GM23338 (cell line): ENCODE data around the gene MGLL. TPM values are rescaled to one million over a fixed set of nuclear protein-coding genes. Genes with fewer than 3 reads are reported as not detected.

Experiments
- CREB1 ChIP-seq: fragments of 250-450 bp; sonication (Bioruptor Pico); IDR thresholded peaks from 2 replicates; pipeline ENCODE4 v1.5.0; 2020; ENCODE audit warnings: low read depth, mild to moderate bottlenecking, moderate library complexity
- EZH2phosphoT487 ChIP-seq: fragments of 200-600 bp; sonication (generic); IDR thresholded peaks from one replicate; pipeline ENCODE4 v1.8.1; 2018; ENCODE audit warnings: antibody characterized with exemption; ENCODE audit not compliant: unreplicated experiment
- polyA plus RNA-seq: library from polyadenylated mRNA; unstranded; fragments of >200 nt; fragmentation: Nextera tagmentation; extraction: Ambion mirVana; gene quantifications from 2 replicates; pipeline ENCODE4 v1.2.1, GENCODE V29; 2016
- total RNA-seq: library from RNA; depleted of rRNA; stranded (reverse); fragments of >200 nt; shearing (Covaris generic); gene quantifications from 2 replicates; pipeline ENCODE4 v1.2.3, GENCODE V29; 2014
- TF ChIP-seq, protein P1 (sequence below): fragments of 250-450 bp; sonication (Bioruptor Pico); IDR thresholded peaks from 2 replicates; pipeline ENCODE4 v1.5.0; 2020; ENCODE audit warnings: mild to moderate bottlenecking, moderate library complexity
- TF ChIP-seq, protein P2 (sequence below): IDR thresholded peaks from 2 replicates; pipeline ENCODE4 v1.6.1; 2016; ENCODE audit warnings: antibody characterized with exemption
- TF ChIP-seq, protein P3 (sequence below): IDR thresholded peaks from one replicate; pipeline ENCODE4 v1.6.1; 2018; ENCODE audit warnings: antibody characterized with exemption; ENCODE audit not compliant: unreplicated experiment

Gene MGLL
- total and polyA plus RNA-seq, 2 experiments from 2014 or later, result 0.71 to 0.83 TPM

DNA sequence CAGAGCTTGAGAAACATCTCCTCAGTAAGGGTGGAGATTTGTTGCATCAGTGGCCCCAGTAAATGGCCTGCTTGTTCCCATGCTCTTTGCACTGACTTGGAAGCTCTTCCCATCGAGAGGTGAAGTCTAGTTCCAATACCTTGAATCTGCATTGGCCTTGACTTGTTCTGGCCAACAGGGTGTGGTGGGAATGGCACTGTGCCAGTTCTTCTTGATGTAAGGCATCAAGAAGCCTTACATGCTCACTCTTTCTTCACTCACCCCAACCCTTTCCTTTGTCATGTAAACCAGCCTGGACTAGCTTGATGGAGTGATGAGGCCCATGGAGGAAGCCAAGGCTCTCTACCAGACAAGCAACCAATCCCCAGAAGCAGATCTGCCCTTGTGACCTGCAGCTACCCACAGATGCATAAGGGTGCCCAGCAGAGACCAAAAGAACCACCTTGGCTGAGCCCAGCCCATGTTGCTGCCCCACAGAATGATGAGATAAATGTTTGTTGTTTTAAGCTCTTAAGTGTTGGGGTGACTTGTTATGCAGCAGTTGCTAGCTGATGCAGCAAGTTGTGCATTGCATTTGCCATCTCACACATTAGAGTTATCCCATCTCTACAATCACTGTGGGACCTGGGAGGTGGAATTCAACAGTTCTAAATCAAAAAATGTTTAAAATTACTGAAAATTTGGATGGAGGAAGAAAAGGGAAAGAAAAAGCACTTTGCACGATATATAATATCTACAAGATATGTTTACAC is 11.1 kb upstream of the MGLL start (continued):
- TF ChIP-seq, protein P1, sequence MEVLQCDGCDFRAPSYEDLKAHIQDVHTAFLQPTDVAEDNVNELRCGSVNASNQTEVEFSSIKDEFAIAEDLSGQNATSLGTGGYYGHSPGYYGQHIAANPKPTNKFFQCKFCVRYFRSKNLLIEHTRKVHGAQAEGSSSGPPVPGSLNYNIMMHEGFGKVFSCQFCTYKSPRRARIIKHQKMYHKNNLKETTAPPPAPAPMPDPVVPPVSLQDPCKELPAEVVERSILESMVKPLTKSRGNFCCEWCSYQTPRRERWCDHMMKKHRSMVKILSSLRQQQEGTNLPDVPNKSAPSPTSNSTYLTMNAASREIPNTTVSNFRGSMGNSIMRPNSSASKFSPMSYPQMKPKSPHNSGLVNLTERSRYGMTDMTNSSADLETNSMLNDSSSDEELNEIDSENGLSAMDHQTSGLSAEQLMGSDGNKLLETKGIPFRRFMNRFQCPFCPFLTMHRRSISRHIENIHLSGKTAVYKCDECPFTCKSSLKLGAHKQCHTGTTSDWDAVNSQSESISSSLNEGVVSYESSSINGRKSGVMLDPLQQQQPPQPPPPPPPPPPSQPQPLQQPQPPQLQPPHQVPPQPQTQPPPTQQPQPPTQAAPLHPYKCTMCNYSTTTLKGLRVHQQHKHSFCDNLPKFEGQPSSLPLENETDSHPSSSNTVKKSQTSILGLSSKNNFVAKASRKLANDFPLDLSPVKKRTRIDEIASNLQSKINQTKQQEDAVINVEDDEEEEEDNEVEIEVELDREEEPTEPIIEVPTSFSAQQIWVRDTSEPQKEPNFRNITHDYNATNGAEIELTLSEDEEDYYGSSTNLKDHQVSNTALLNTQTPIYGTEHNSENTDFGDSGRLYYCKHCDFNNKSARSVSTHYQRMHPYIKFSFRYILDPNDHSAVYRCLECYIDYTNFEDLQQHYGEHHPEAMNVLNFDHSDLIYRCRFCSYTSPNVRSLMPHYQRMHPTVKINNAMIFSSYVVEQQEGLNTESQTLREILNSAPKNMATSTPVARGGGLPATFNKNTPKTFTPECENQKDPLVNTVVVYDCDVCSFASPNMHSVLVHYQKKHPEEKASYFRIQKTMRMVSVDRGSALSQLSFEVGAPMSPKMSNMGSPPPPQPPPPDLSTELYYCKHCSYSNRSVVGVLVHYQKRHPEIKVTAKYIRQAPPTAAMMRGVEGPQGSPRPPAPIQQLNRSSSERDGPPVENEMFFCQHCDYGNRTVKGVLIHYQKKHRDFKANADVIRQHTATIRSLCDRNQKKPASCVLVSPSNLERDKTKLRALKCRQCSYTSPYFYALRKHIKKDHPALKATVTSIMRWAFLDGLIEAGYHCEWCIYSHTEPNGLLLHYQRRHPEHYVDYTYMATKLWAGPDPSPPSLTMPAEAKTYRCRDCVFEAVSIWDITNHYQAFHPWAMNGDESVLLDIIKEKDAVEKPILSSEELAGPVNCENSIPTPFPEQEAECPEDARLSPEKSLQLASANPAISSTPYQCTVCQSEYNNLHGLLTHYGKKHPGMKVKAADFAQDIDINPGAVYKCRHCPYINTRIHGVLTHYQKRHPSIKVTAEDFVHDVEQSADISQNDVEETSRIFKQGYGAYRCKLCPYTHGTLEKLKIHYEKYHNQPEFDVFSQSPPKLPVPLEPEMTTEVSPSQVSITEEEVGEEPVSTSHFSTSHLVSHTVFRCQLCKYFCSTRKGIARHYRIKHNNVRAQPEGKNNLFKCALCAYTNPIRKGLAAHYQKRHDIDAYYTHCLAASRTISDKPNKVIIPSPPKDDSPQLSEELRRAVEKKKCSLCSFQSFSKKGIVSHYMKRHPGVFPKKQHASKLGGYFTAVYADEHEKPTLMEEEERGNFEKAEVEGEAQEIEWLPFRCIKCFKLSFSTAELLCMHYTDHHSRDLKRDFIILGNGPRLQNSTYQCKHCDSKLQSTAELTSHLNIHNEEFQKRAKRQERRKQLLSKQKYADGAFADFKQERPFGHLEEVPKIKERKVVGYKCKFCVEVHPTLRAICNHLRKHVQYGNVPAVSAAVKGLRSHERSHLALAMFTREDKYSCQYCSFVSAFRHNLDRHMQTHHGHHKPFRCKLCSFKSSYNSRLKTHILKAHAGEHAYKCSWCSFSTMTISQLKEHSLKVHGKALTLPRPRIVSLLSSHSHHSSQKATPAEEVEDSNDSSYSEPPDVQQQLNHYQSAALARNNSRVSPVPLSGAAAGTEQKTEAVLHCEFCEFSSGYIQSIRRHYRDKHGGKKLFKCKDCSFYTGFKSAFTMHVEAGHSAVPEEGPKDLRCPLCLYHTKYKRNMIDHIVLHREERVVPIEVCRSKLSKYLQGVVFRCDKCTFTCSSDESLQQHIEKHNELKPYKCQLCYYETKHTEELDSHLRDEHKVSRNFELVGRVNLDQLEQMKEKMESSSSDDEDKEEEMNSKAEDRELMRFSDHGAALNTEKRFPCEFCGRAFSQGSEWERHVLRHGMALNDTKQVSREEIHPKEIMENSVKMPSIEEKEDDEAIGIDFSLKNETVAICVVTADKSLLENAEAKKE (CRISPR knock-in tag), result no peak
- TF ChIP-seq EZH2phosphoT487 (no peak), CREB1 (CRISPR knock-in tag) (no peak)
- TF ChIP-seq, protein P2, sequence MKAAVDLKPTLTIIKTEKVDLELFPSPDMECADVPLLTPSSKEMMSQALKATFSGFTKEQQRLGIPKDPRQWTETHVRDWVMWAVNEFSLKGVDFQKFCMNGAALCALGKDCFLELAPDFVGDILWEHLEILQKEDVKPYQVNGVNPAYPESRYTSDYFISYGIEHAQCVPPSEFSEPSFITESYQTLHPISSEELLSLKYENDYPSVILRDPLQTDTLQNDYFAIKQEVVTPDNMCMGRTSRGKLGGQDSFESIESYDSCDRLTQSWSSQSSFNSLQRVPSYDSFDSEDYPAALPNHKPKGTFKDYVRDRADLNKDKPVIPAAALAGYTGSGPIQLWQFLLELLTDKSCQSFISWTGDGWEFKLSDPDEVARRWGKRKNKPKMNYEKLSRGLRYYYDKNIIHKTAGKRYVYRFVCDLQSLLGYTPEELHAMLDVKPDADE, result no peak
- TF ChIP-seq, protein P3, sequence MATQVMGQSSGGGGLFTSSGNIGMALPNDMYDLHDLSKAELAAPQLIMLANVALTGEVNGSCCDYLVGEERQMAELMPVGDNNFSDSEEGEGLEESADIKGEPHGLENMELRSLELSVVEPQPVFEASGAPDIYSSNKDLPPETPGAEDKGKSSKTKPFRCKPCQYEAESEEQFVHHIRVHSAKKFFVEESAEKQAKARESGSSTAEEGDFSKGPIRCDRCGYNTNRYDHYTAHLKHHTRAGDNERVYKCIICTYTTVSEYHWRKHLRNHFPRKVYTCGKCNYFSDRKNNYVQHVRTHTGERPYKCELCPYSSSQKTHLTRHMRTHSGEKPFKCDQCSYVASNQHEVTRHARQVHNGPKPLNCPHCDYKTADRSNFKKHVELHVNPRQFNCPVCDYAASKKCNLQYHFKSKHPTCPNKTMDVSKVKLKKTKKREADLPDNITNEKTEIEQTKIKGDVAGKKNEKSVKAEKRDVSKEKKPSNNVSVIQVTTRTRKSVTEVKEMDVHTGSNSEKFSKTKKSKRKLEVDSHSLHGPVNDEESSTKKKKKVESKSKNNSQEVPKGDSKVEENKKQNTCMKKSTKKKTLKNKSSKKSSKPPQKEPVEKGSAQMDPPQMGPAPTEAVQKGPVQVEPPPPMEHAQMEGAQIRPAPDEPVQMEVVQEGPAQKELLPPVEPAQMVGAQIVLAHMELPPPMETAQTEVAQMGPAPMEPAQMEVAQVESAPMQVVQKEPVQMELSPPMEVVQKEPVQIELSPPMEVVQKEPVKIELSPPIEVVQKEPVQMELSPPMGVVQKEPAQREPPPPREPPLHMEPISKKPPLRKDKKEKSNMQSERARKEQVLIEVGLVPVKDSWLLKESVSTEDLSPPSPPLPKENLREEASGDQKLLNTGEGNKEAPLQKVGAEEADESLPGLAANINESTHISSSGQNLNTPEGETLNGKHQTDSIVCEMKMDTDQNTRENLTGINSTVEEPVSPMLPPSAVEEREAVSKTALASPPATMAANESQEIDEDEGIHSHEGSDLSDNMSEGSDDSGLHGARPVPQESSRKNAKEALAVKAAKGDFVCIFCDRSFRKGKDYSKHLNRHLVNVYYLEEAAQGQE, result no peak
